ENCODE measurements around the gene UBE2E2.

The UBE2E2 gene

GRCh38 chr3:23241256-23241655 lies 38.1 kb downstream of the UBE2E2 start:
- FAIRE-seq: no peak

GRCh38 chr3:23242106-23242505 lies 39.0 kb downstream of the UBE2E2 start:
- FAIRE-seq: no peak

DNA sequence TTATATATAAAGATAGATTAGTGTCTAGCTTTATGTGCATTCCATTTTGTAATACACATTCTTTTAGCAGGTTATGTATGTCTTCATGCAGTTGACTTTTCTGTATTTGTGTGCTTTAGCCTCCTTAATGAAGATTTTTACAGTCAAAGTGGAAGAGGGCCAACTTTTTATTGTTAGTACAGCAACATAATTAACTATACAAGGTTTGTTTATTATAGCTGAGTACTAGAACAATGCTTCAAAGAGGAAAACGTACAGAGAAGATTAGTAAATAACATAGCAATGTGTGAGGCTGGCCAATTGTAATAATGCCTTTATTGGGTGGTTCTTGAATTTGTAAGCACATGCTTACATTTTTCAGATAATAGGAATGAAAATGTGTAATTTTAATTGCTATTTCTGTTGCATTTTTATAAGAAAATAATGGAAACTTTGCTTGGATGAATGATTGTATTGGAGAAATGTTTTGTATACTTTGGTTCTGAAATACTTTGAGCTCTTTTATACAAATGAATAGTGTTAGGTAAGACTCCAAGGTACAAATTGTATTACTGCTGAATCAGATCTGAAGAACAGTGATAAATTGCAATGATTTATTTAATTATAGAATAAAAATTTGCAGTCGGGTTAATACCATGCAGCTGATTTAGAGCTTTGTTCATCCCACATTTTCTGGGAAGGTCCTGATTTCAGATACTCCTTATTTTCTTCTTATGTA lies 41.4 kb downstream of the UBE2E2 start:
- no peak for FAIRE-seq

- FAIRE-seq: no peak
These were observed 43.5 kb downstream of the UBE2E2 start for GRCh38 chr3:23246651-23247050.

DNA sequence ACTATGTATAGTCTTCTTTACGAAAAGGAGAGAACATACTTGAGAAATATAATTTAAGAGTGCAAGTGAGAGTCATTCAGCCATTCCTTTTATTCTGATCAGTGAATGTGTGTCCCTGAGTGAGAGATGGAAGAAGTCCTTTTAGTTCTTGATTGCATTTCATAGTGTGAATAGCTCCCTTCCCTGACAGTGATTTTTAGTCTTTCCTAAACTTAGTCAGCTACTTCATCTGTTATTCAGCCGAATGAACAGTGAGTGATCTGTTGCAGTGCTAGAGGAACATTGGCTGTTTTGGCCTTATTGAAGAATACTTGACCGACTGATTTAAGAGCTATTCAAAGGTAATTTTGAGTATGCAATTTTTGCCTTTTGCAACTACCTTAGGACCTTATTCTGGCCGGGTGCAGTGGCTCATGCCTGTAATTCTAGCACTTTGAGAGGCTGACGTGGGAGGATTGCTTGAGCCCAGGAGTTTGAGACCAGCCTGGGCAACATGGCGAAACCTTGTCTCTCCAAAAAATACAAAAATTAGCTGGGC lies 45.5 kb downstream of the UBE2E2 start:
- FAIRE-seq: no peak

GRCh38 chr3:23249961-23250360 lies 46.8 kb downstream of the UBE2E2 start:
- FAIRE-seq: no peak

- FAIRE-seq: no peak
These were observed 49.0 kb downstream of the UBE2E2 start for GRCh38 chr3:23252122-23252521.

DNA sequence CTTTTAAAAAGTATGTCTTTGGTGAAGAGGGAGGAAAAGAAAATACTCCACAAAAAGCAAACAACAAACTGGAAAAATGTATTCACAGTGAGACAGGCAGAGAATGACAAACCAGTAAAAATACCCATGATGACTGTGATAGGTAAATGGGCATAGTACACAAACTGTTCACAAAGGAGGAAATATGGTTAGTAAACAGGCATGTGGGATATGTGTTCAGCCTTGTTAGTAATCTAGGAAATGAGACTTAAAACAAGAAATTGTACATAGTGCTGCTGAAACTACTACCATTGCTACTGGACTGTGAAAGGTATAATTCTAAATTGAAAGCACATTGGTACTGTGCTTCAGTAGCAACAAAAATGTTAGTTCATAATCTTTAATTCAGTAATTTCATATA lies 50.1 kb downstream of the UBE2E2 start:
- FAIRE-seq: no peak

DNA sequence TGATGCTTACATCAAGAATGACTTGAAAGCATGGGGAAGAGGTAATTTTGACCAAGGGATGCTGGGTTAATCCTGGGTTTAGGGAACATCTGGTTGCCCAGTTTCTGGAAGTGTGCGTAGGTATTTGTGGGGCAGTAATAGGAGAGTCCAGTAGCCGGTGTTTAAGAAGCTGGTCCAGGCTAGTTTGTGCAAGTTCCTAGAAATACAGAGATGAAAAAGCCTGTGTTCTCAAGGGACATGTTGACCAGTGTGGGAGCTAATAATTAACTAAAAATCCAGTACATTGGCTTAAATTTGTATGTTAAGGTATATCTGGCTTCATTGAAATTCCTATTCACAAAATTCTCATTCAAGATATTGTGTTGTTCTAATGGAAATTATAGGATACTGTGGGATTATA lies 51.2 kb downstream of the UBE2E2 start:
- FAIRE-seq: no peak

DNA sequence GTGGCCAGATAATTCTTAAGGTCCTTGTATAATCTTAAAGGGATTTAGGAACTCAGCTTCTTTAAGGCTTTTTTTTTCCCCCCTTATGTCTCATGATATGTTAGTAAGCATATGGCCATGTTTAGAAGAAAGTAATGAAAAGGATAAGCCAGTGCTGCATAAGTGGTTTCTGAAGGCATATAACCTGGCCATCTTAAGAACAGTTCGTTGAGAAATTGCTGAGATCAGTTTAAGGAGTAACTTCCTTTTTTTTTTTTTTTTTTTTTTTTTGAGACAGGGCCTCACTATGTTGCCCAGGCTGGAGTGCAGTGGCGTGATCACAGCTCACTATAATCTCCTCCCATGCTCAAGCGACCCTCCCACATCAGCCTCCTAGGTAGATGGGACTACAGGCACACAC lies 51.7 kb downstream of the UBE2E2 start:
- FAIRE-seq: no peak

GRCh38 chr3:23256741-23257435 lies 53.8 kb downstream of the UBE2E2 start:
- FAIRE-seq: no peak

DNA sequence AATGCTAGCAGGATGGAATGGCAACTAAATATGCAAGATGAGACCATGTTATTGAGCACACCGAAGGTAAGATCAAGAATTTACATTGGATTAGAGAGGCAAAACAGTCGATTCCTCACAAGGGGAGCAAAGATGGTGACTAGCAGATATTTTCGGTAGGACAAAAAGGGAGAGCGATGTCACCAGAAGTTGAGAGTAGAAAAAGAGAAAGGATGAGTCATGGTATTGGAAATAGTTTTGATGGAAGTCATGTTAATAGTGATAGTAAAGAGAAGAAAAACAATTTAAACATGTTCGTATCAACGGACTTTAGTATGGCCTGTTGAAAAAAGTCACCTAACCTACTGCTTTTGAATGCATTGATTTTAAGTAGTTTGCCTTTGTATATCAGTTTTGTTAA lies 55.0 kb downstream of the UBE2E2 start:
- FAIRE-seq: no peak

DNA sequence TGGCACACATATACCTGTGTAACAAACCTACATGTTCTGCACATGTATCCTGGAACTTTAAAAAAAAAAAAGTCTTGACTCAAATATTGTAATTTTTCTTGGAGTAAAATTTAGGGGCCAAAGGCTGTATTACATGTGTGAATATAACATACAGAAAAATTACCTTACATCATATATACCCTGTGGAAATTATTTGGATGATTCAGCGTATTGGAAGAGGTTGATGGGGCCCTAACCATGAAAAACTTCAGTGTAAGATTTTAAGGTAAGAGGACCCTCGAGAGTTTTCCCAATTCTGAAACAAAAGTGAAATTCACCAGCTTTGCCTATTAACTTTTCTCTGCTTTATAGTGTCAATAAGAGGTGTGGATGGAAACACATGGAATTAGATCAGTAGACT lies 56.4 kb downstream of the UBE2E2 start:
- no peak for FAIRE-seq

DNA sequence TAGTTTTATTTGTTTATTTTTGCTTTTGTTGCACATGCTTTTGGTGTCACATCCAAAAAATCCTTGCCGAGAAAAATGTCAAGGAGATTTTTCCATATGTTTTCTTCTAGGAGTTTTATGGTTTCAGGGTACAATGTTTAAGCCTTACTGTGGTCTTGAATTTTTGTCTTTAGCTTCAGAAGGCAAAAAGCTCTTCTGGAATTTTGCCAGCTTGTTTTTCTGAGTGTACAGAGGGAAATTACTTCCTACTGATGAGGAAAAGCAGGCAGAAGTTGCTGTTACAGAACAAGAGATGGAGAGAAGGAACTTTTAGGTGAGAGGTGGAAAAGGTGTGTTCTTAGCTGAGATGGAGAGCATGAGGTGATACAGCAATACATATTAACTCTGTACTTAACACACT lies 59.6 kb downstream of the UBE2E2 start:
- FAIRE-seq: no peak

DNA sequence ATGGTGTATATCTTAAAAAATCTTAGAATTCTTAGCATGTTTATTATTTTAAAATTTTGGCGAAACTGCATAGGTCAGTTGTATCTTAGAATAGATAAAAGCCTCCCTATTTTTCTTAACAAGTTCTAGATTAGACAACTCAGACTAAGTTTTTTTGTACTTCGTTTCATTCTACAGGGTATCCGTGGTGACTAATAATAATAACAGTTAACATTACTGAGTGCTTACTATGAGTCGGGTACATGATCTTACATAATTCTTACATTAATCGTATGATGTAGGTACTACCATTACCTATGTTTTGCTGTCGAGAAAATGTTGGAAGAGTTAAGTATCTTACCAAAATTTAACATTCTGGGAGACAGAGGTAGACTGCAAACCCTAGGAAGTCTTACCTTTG lies 60.7 kb downstream of the UBE2E2 start:
- no peak for FAIRE-seq

DNA sequence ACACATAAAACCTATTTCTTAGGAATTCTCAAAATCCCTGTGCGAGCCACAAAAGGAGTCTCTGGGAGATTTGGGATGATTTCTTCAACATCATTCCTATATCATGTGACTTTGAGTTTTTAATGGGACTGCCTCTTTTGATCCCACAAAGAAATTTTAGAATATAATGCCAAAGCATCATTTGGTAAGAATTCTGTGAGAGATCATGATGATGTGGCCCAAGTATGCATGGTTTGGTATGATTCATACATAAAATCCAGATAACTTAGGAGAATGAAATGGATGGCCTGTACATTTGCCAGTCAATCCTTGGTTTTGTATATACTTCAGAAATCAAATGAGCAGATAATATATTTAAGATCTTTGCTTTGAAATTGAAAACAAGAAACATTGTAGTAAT lies 61.3 kb downstream of the UBE2E2 start:
- no peak for FAIRE-seq

DNA sequence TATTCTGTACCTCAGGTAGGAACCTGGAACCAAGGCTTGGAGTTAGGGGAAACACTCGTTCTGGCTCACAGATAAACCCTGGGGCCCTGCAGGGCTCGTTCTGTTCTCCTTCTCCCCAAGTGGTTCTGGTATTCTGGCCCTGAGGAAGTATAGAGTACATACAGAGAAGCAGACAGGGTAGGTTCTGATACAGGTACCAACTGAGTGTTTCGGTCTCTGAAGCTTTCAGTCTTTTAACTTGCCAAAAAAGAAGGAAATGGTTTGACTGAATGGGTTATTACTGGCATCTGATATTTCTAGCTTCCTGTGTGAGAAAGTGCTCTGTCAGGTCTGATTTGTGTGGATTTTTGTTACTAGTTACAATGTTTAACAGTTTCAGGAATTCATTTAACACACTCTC lies 67.3 kb downstream of the UBE2E2 start:
- FAIRE-seq: no peak

- no peak for FAIRE-seq
These were observed 69.0 kb downstream of the UBE2E2 start for GRCh38 chr3:23271876-23272741.

- no peak for FAIRE-seq
These were observed 69.7 kb downstream of the UBE2E2 start for GRCh38 chr3:23272820-23273219.

GRCh38 chr3:23275061-23275460 lies 71.9 kb downstream of the UBE2E2 start:
- no peak for FAIRE-seq

- no peak for FAIRE-seq
These were observed 72.7 kb downstream of the UBE2E2 start for GRCh38 chr3:23275814-23276213.

DNA sequence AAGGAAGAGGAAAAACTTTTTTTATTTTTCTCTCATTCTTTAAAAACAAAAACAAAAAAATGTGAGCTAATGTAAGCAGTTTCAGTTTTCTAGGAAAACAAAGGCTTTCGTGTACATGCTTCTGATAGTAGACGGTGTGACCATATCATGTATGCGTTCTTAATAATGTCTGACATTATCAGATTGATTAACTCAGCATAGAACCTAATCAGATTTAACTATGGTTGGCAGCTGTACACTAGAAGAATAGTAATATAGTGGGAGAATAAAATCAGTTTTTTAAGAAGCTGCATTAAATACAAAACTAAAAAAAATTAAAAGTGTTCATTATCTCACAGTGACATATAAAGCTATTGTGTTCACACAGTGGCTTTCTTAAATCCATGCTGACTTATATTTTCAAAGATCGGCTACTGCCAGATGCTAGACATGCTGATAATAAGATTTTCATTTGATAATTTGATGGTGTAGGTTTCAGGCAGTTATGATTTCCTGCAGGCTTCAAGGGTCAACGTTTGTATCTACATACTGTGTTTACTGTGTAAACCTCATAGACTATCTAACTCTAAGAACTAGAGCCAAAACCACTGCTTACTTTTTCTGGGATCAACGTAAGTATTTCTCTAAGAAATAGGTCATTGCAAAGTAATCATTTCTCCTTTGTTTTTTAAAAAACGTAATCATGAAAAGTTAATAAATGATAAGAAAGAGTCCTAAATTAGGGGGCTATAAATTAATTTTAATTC lies 74.0 kb downstream of the UBE2E2 start:
- no peak for FAIRE-seq

DNA sequence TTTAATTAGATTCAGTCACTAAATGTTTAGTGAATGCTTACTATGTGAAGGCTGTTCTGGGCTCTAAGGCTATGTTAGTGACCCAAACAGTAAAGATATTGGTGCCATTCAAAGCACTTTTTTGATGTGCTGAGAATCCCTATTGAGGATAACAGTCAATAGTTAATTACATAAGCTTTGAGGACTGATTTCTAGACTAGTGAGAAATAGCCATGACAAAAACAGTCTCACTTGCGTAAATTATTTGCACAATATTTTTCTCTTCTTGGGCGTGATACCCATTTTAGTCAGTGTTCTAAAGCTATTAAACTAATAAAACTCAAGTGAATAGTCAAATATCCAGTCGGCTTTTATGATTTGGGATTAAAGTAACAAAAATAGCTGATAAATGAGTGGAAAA lies 74.6 kb downstream of the UBE2E2 start:
- FAIRE-seq: no peak
